Measurements from ENCODE around the gene TSR3. TPM values are rescaled to one million over a fixed set of nuclear protein-coding genes. Genes with fewer than 3 reads are reported as not detected.

The TSR3 gene
- total RNA-seq, 4 donors from 2014 or later: 63.7 to 107 (median 103) TPM

GRCh38 chr16:1397779-1398178 is 46.1 kb upstream of the TSR3 start:
- no peak overlapping the region for H3K27ac ChIP-seq
- no peaks in the 10 kb centered on the region for H3K27me3 ChIP-seq
- peaks cover 0 to 97% of the 10 kb centered on the region in 2 donors for H3K36me3 ChIP-seq
- no peaks in the 10 kb centered on the region for H3K9me3 ChIP-seq
- H3K4me1 ChIP-seq: no peaks in the 10 kb centered on the region
- TF ChIP-seq POLR2A (IDR thresholded peaks at IDR 0.05) (no peak), POLR2AphosphoS5 (IDR thresholded peaks at IDR 0.05) (no peak), CTCF (IDR thresholded peaks at IDR 0.05) (no peak), EP300 (IDR thresholded peaks at IDR 0.05) (no peak)
- no peak overlapping the region for H3K4me3 ChIP-seq
- 90 to 100% methylated on average over 2 to 6 of the region's 21 CpGs for WGBS, 2 donors (ENCODE audit: low coverage in 1 of 2)
- no peak for ATAC-seq

GRCh38 chr16:1395444-1396031 is 43.9 kb upstream of the TSR3 start:
- H3K4me3 ChIP-seq: no peak overlapping the region
- H3K4me1 ChIP-seq: no peaks in the 10 kb centered on the region
- TF ChIP-seq POLR2AphosphoS5 (IDR thresholded peaks at IDR 0.05) (no peak), POLR2A (IDR thresholded peaks at IDR 0.05) (no peak), CTCF (IDR thresholded peaks at IDR 0.05) (no peak), EP300 (IDR thresholded peaks at IDR 0.05) (no peak)
- peaks cover 0 to 97% of the 10 kb centered on the region in 2 donors for H3K36me3 ChIP-seq
- 88 to 100% methylated on average over 1 to 12 of the region's 22 CpGs for WGBS, 2 donors (ENCODE audit: low coverage in 1 of 2)
- no peak for ATAC-seq
- no peak overlapping the region for H3K27ac ChIP-seq
- no peaks in the 10 kb centered on the region for H3K27me3 ChIP-seq
- H3K9me3 ChIP-seq: no peaks in the 10 kb centered on the region

- Histone ChIP-seq H3K27me3 (no peaks in the 10 kb centered on the region), H3K4me3 (no peak overlapping the region), H3K27ac (no peak overlapping the region), H3K4me1 (no peaks in the 10 kb centered on the region), H3K9me3 (no peaks in the 10 kb centered on the region), H3K36me3 (peaks cover 0 to 97% of the 10 kb centered on the region in 2 donors)
- no peak for ATAC-seq
- 81 to 96% methylated on average over 4 of the region's 19 CpGs for WGBS, 2 donors (ENCODE audit: low coverage in 1 of 2)
- TF ChIP-seq EP300 (IDR thresholded peaks at IDR 0.05): no peak
- no peak for TF ChIP-seq POLR2AphosphoS5 (IDR thresholded peaks at IDR 0.05)
- TF ChIP-seq CTCF (IDR thresholded peaks at IDR 0.05): no peak
- TF ChIP-seq POLR2A (IDR thresholded peaks at IDR 0.05): no peak
These were observed 42.8 kb upstream of the TSR3 start for GRCh38 chr16:1394367-1394951.

GRCh38 chr16:1393613-1394176 is 42.0 kb upstream of the TSR3 start:
- no CpG with 5 or more reads among the region's 21 CpGs for WGBS, 2 donors (ENCODE audit: low coverage in 1 of 2)
- no peaks in the 10 kb centered on the region for H3K9me3 ChIP-seq
- no peak for ATAC-seq
- H3K27me3 ChIP-seq: no peaks in the 10 kb centered on the region
- no peak overlapping the region for H3K4me3 ChIP-seq
- no peaks in the 10 kb centered on the region for H3K4me1 ChIP-seq
- TF ChIP-seq CTCF (IDR thresholded peaks at IDR 0.05) (no peak), POLR2AphosphoS5 (IDR thresholded peaks at IDR 0.05) (no peak), POLR2A (IDR thresholded peaks at IDR 0.05) (no peak), EP300 (IDR thresholded peaks at IDR 0.05) (no peak)
- H3K27ac ChIP-seq: no peak overlapping the region
- H3K36me3 ChIP-seq: peaks cover 0 to 97% of the 10 kb centered on the region in 2 donors

DNA sequence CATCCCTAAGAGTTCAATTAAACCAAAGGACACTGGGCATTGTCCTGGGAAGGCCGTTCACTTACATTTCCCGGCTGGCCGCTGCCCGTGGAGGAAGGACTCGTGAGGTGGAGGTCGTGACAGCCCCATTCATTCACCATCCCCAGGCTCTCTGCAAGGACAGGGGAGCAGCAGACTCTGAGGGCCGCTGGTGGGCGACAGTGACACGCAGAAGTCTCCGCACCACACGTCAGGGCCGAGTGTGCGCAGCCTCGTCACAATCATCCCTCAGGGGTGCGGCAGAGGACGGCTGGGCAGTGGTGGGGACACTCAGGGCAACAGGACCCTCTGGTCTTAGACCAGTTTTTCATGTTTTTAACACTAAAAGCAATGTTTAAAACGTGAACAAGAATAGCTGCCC is 41.1 kb upstream of the TSR3 start:
- H3K4me1 ChIP-seq: no peaks in the 10 kb centered on the region
- WGBS, 2 donors (ENCODE audit: low coverage in 1 of 2): 86 to 92% methylated on average over 6 to 9 of the region's 17 CpGs
- no peak overlapping the region for H3K27ac ChIP-seq
- H3K4me3 ChIP-seq: no peak overlapping the region
- no peaks in the 10 kb centered on the region for H3K9me3 ChIP-seq
- no peak for ATAC-seq
- H3K27me3 ChIP-seq: no peaks in the 10 kb centered on the region
- TF ChIP-seq POLR2AphosphoS5 (IDR thresholded peaks at IDR 0.05) (no peak), POLR2A (IDR thresholded peaks at IDR 0.05) (no peak), CTCF (IDR thresholded peaks at IDR 0.05) (no peak), EP300 (IDR thresholded peaks at IDR 0.05) (no peak)
- H3K36me3 ChIP-seq: peaks cover 0 to 97% of the 10 kb centered on the region in 2 donors
